AG04450 (cell line): Measurements from ENCODE around the gene ZC2HC1C. TPM values are rescaled to one million over a fixed set of nuclear protein-coding genes. Genes with fewer than 3 reads are reported as not detected.

Experiments used
- CTCF ChIA-PET: fragments of 300-600, 350-600 bp; formaldehyde crosslinking; extraction: SDS; loops from one replicate; lab custom pipeline; 2022; ENCODE audit warnings: antibody characterized with exemption, inconsistent platforms; lab: Charles Lee
- POLR2A ChIA-PET: fragments of 350-600 bp; formaldehyde crosslinking; extraction: SDS; loops from one replicate; lab custom pipeline; 2021; ENCODE audit warnings: antibody characterized with exemption, inconsistent platforms; lab: Yijun Ruan, JAX
- DNase-seq: peaks from one replicate; pipeline ENCODE4 v3.0.0-alpha.2; 2011; ENCODE audit warnings: low read depth, low spot score
- H3K27ac ChIP-seq: one replicate; pipeline ENCODE4 v1.5.1; 2012; ENCODE audit warnings: low read depth, low read length, control low read depth
- H3K27me3 ChIP-seq: one replicate; pipeline ENCODE4 v1.6.0; 2012; ENCODE audit warnings: low read length; ENCODE audit not compliant: control insufficient read depth, insufficient read depth
- H3K4me3 ChIP-seq: 2 replicates; pipeline ENCODE4 v1.5.1; 2011; ENCODE audit warnings: mild to moderate bottlenecking, low read depth, low read length, control low read depth
- H3K9me3 ChIP-seq: 2 replicates; pipeline ENCODE4 v1.5.1; 2012; ENCODE audit warnings: low read length; ENCODE audit not compliant: control insufficient read depth, insufficient read depth
- polyA plus RNA-seq: library from polyadenylated mRNA; depleted of rRNA; stranded (reverse); fragments of >200 nt; gene quantifications from 2 replicates; pipeline ENCODE4 v1.2.3, GENCODE V29; 2011
- TF ChIP-seq, protein P1 (sequence below): IDR thresholded peaks from 2 replicates; pipeline ENCODE4 v1.5.1; 2011; ENCODE audit warnings: low read depth, low read length, control low read depth, inconsistent platforms

ZC2HC1C gene
- polyA plus RNA-seq, 1 experiment, result 0.73 TPM

DNA sequence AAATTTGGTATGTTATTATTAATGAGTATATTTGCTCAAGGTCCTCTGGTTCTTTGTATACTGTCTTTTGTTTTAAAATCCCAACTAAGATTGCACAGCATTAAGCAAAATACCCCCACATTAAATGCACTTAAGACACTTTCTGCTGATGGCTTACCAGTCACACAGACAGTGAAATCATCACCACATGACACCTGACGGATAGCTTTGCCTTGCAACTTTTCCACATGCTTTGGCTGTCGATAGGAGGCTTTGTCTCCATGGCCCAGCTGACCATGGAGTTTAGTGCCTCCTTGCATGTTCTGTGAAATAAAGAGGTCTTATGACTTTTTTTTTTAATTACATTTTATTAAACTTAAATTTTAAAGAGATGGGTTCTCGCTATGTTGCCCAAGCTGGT lies 37.7 kb downstream of the ZC2HC1C start:
- Histone ChIP-seq H3K4me3 (no peak overlapping the region), H3K9me3 (no peaks in the 10 kb centered on the region), H3K27me3 (no peaks in the 10 kb centered on the region), H3K27ac (no peak overlapping the region)
- CTCF ChIA-PET, result no interaction called here
- DNase-seq, result no peak
- POLR2A ChIA-PET, result no interaction called here
- TF ChIP-seq, protein P1, sequence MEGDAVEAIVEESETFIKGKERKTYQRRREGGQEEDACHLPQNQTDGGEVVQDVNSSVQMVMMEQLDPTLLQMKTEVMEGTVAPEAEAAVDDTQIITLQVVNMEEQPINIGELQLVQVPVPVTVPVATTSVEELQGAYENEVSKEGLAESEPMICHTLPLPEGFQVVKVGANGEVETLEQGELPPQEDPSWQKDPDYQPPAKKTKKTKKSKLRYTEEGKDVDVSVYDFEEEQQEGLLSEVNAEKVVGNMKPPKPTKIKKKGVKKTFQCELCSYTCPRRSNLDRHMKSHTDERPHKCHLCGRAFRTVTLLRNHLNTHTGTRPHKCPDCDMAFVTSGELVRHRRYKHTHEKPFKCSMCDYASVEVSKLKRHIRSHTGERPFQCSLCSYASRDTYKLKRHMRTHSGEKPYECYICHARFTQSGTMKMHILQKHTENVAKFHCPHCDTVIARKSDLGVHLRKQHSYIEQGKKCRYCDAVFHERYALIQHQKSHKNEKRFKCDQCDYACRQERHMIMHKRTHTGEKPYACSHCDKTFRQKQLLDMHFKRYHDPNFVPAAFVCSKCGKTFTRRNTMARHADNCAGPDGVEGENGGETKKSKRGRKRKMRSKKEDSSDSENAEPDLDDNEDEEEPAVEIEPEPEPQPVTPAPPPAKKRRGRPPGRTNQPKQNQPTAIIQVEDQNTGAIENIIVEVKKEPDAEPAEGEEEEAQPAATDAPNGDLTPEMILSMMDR, result no peak

DNA sequence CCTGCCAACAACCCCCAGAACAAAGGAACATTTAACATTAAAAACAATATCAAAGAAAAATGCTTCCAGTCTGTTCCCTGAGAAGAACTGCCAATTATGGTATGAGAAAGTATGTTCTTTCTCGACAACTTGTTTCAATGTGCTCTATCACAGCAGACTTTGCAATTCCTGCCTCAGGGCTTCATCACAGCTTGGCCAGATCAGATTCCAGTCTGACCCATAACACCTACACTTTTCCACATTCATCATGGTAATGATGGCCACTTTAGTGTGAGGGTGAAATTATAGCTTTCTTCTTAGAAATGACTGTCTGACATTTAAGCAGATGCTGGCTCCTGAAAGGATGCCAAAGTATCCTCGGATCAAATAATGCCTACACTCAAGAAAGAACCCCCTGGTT lies 40.4 kb downstream of the ZC2HC1C start:
- CTCF ChIA-PET, result interaction anchor here (1.2 kb wide), 1 partner anchor 249 kb away, joined by 3 read pairs; no protein-coding TSS in a partner anchor
- TF ChIP-seq, protein P1, result no peak
- Histone ChIP-seq H3K27ac (no peak overlapping the region), H3K4me3 (no peak overlapping the region), H3K9me3 (no peaks in the 10 kb centered on the region), H3K27me3 (no peaks in the 10 kb centered on the region)
- DNase-seq, result no peak
- POLR2A ChIA-PET, result no interaction called here

DNA sequence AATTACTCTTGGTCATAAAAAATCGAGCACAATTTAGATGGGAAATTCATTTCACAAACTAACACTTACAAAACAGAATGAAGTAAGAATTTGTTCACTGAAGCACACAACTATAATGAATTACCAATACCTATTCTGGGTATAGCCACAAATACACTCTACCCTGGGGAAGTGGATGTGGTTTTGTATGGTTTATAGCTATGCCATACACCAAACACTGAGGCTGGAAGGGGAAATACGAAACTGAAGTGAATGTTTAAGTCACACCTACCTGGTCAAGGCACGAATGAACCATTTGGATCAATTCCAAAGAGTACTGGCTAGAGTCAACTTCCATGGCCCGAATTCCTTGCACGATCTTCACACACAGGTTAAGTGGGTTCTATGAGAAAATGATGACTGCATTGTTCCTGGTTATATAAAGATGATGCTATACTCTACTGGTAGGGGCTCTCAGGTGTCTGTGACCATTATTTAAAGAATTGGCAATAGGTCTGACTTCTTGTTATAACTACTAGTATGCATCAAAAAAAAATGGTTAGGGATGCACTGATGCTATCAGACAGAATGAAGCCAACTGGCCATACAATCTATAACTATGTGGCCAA lies 44.6 kb downstream of the ZC2HC1C start:
- Histone ChIP-seq H3K27ac (no peak overlapping the region), H3K4me3 (no peak overlapping the region), H3K9me3 (no peaks in the 10 kb centered on the region), H3K27me3 (no peaks in the 10 kb centered on the region)
- TF ChIP-seq, protein P1, result no peak
- CTCF ChIA-PET, result no interaction called here
- POLR2A ChIA-PET, result no interaction called here
- DNase-seq, result no peak

DNA sequence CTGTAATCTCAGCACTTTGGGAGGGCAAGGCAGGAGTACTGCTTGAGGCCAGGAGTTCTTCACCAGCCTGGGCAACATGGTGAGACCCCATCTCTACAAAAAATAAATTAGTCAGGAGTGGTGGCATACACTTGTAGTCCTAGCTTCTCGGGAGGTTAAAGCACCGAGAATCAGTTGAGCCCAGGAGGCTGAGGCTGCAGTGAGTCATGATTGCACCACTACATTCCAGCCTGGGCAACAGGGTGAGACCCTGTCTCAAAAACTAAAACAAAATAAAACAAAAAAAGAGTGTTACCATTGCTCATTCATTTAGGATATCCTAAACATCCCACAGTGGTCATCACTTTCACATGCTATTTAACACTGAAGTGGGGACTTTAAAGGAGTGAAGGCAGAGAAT lies 49.6 kb downstream of the ZC2HC1C start:
- no peaks in the 10 kb centered on the region for H3K27me3 ChIP-seq
- no peak overlapping the region for H3K27ac ChIP-seq
- H3K9me3 ChIP-seq, result no peaks in the 10 kb centered on the region
- no peak overlapping the region for H3K4me3 ChIP-seq
- TF ChIP-seq, protein P1, result no peak
- no peak for DNase-seq
- POLR2A ChIA-PET, result no interaction called here
- CTCF ChIA-PET, result interaction anchor here (0.9 to 1.6 kb wide), 2 partner anchors 184 to 213 kb away, joined by 4 read pairs; no protein-coding TSS in a partner anchor

DNA sequence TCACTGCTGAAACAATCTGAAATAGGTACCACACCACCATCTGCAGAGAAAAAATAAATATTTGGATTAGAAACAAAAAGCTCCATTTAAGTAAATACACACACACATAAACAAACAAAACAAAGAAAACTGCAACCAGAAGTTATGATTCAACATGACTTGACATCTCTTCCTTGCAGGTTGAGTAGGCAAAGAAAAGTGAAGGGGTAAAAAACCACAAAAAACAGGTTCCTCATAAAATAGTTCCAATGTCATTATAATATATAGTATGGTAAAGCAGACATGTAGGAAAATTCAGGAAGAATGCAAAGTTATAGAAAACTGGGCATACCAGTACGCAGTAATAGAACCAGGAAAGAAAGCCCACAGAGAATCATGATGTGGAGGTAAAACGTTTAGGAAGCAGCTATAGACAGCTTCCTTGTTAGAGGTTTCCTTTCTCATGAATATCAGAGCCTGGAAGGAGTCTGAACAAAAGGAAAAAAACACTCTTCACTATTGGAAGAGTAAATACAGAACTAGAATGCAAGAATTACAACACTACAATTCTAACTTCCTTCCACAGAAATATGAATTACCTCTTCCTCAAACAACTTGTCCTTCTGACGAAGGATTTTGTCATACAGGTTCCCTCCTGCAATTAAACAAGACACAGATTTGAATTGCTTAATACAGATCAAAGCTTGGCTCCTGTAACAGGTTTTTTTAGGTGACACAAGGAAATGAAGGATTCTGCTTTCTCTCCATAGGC lies 51.3 kb downstream of the ZC2HC1C start:
- TF ChIP-seq, protein P1, result no peak
- Histone ChIP-seq H3K27me3 (no peaks in the 10 kb centered on the region), H3K4me3 (no peak overlapping the region), H3K27ac (no peak overlapping the region), H3K9me3 (no peaks in the 10 kb centered on the region)
- ChIA-PET CTCF (no interaction called here), POLR2A (no interaction called here)
- no peak for DNase-seq
